ENCODE measurements around the gene RASAL2. TPM values are rescaled to one million over a fixed set of nuclear protein-coding genes. Genes with fewer than 3 reads are reported as not detected.

RASAL2 gene
- total RNA-seq, 1 donor from 2014 or later: 44.2 TPM

- Histone ChIP-seq H2AFZ (ENCODE audit: low read depth, low read length) (no peak overlapping the region), H3K79me2 (ENCODE audit: insufficient read depth, low read length) (peaks cover 47% of the 10 kb centered on the region), H3K4me1 (ENCODE audit: insufficient read depth, low read length) (peaks cover 13% of the 10 kb centered on the region), H4K20me1 (ENCODE audit: insufficient read depth, low read length) (no peaks in the 10 kb centered on the region), H3K9ac (ENCODE audit: low read length) (peak overlapping the region; percentile 56), H3K4me2 (ENCODE audit: low read length) (peak overlapping the region; percentile 64), H3K9me3 (ENCODE audit: insufficient read depth, low read depth, low read length) (no peaks in the 10 kb centered on the region), H3K27ac (ENCODE audit: low read depth, low read length) (peak overlapping the region; percentile 32), H3K36me3 (ENCODE audit: insufficient read depth, low read length) (no peaks in the 10 kb centered on the region), H3K27me3 (ENCODE audit: insufficient read depth, low read length) (no peaks in the 10 kb centered on the region), H3K4me3 (ENCODE audit: insufficient read depth, low read depth, low read length) (no peak overlapping the region)
- FAIRE-seq (no peak), DNase-seq (ENCODE audit: low read depth) (peak; percentile 80)
- Mint-ChIP-seq H3K27me3 (ENCODE audit: low read depth, unreplicated experiment) (no peaks in the 10 kb centered on the region), H3K4me1 (ENCODE audit: low read depth, unreplicated experiment) (peaks cover 34% of the 10 kb centered on the region), H3K4me3 (ENCODE audit: unreplicated experiment) (peak overlapping the region; percentile 8), H3K27ac (ENCODE audit: unreplicated experiment) (peak overlapping the region; percentile 63), H3K9me3 (ENCODE audit: unreplicated experiment) (no peaks in the 10 kb centered on the region), H3K36me3 (ENCODE audit: low read depth, unreplicated experiment) (peaks cover 4% of the 10 kb centered on the region)
- TF ChIP-seq CTCF (IDR thresholded peaks at IDR 0.05; ENCODE audit: insufficient read depth, low read depth, low read length) (no peak), EZH2 (IDR thresholded peaks at IDR 0.05; ENCODE audit: insufficient read depth, low read length) (no peak)
Observed at GRCh38 chr1:178262120-178262500, 168.2 kb downstream of the RASAL2 start.

GRCh38 chr1:178263341-178263740, 169.4 kb downstream of the RASAL2 start:
- peak; percentile 58 for FAIRE-seq
- no peak overlapping the region for H3K4me3 ChIP-seq (ENCODE audit: insufficient read depth, low read depth, low read length)

More at GRCh38 chr1:178263341-178263740, 169.4 kb downstream of the RASAL2 start:
- DNase-seq (ENCODE audit: low read depth): peak; percentile 78
- H3K4me1 Mint-ChIP-seq (ENCODE audit: low read depth, unreplicated experiment): peaks cover 44% of the 10 kb centered on the region
- no peak overlapping the region for H3K4me3 Mint-ChIP-seq (ENCODE audit: unreplicated experiment)
- Histone ChIP-seq H4K20me1 (ENCODE audit: insufficient read depth, low read length) (no peaks in the 10 kb centered on the region), H3K4me2 (ENCODE audit: low read length) (no peak overlapping the region), H3K27me3 (ENCODE audit: insufficient read depth, low read length) (no peaks in the 10 kb centered on the region), H3K4me1 (ENCODE audit: insufficient read depth, low read length) (peaks cover 19% of the 10 kb centered on the region), H3K9ac (ENCODE audit: low read length) (no peak overlapping the region), H2AFZ (ENCODE audit: low read depth, low read length) (no peak overlapping the region), H3K27ac (ENCODE audit: low read depth, low read length) (peak overlapping the region; percentile 12), H3K36me3 (ENCODE audit: insufficient read depth, low read length) (no peaks in the 10 kb centered on the region), H3K79me2 (ENCODE audit: insufficient read depth, low read length) (peaks cover 48% of the 10 kb centered on the region), H3K9me3 (ENCODE audit: insufficient read depth, low read depth, low read length) (no peaks in the 10 kb centered on the region)
- no peak for TF ChIP-seq CTCF (IDR thresholded peaks at IDR 0.05; ENCODE audit: insufficient read depth, low read depth, low read length)
- TF ChIP-seq EZH2 (IDR thresholded peaks at IDR 0.05; ENCODE audit: insufficient read depth, low read length): no peak
- H3K27ac Mint-ChIP-seq (ENCODE audit: unreplicated experiment): peak overlapping the region; percentile 48
- peaks cover 2% of the 10 kb centered on the region for H3K36me3 Mint-ChIP-seq (ENCODE audit: low read depth, unreplicated experiment)
- no peaks in the 10 kb centered on the region for H3K27me3 Mint-ChIP-seq (ENCODE audit: low read depth, unreplicated experiment)
- no peaks in the 10 kb centered on the region for H3K9me3 Mint-ChIP-seq (ENCODE audit: unreplicated experiment)
